Gastroesophageal sphincter (tissue), 4 donors: ENCODE results near the gene COL5A2. TPM values are rescaled to one million over a fixed set of nuclear protein-coding genes. Genes with fewer than 3 reads are reported as not detected.
A peak's percentile ranks its signal among the peaks of the same experiment; 100 is the strongest.

Source experiments
- ATAC-seq: fragments of 150-250 bp; one replicate; pipeline ENCODE4 v1.9.1; 2016; ENCODE audit warnings: mild to moderate bottlenecking, moderate library complexity
- H3K27ac ChIP-seq, 4 donors: fragments of 200-600 bp; sonication (generic) in 3 of 4; 1 replicate in 3 of 4; 2 replicates in 1 of 4; pipeline ENCODE4 v1.5.1; 2016 to 2019
- H3K27me3 ChIP-seq: fragments of 200-600 bp; sonication (generic); one replicate; pipeline ENCODE4 v1.5.1; 2019
- H3K36me3 ChIP-seq, 2 donors: fragments of 200-600 bp; sonication (generic); one replicate each; pipeline ENCODE4 v1.5.1; 2019; ENCODE audit warnings: control low read depth in 1 of 2
- H3K4me1 ChIP-seq, 3 donors: fragments of 200-600 bp; sonication (generic); 1 replicate in 2 of 3; 2 replicates in 1 of 3; pipeline ENCODE4 v1.5.1; 2016 to 2019; ENCODE audit warnings: control low read depth in 2 of 3
- H3K4me3 ChIP-seq, 2 donors: fragments of 200-600 bp; sonication (generic); one replicate each; pipeline ENCODE4 v1.5.1; 2019; ENCODE audit warnings: mild to moderate bottlenecking in 1 of 2, moderate library complexity in 1 of 2
- H3K9me3 ChIP-seq, 3 donors: fragments of 200-600 bp; sonication (generic); one replicate each; pipeline ENCODE4 v1.5.1; 2017 to 2019; ENCODE audit warnings: control low read depth in 2 of 3
- CTCF ChIP-seq, 4 experiments: fragments of 200-600 bp in 2 of 4; fragments of 450-650 bp in 2 of 4; sonication (generic) in 1 of 4; IDR thresholded peaks; one replicate each; pipeline ENCODE4 v1.5.1; 2017 to 2019; ENCODE audit warnings: antibody characterized with exemption in 4 of 4, mild to moderate bottlenecking in 2 of 4, moderate library complexity in 2 of 4
- EP300 ChIP-seq: sonication (generic); formaldehyde crosslinking; IDR thresholded peaks from one replicate; pipeline ENCODE4 v1.6.1; 2017; ENCODE audit warnings: antibody characterized with exemption, mild to moderate bottlenecking
- POLR2A ChIP-seq, 2 donors: fragments of 450-650 bp; IDR thresholded peaks; one replicate each; pipeline ENCODE4 v1.6.1; 2017; ENCODE audit warnings: antibody characterized with exemption in 2 of 2, mild to moderate bottlenecking in 2 of 2, moderate library complexity in 1 of 2
- POLR2AphosphoS5 ChIP-seq: sonication (generic); formaldehyde crosslinking; IDR thresholded peaks from one replicate; pipeline ENCODE4 v1.6.1; 2017; ENCODE audit warnings: antibody characterized with exemption
- WGBS, 2 donors: methylation state at CpG; one replicate each; pipeline ENCODE4 v1.1.5; 2018; ENCODE audit warnings: low coverage in 1 of 2; 5-methylcytosine and 5-hydroxymethylcytosine counted together
- total RNA-seq, 4 donors: library from RNA; depleted of rRNA; stranded (reverse); fragments of >200 nt; gene quantifications; one replicate each; pipeline ENCODE4 v1.1.0, GENCODE V29; 2016

COL5A2 gene
- total RNA-seq, 4 donors from 2014 or later = 57.3 to 104 (median 80.9) TPM

- H3K27ac ChIP-seq = no peak overlapping the region
- TF ChIP-seq CTCF (IDR thresholded peaks at IDR 0.05) (no peak), POLR2AphosphoS5 (no peak), POLR2A (IDR thresholded peaks at IDR 0.05) (no peak), EP300 (no peak)
- no peaks in the 10 kb centered on the region for H3K36me3 ChIP-seq
- no peaks in the 10 kb centered on the region for H3K9me3 ChIP-seq
- H3K4me3 ChIP-seq = no peak overlapping the region
- ATAC-seq = no peak
- WGBS, 2 donors = 54 to 71% methylated on average over 4 of the region's 4 CpGs
- H3K4me1 ChIP-seq = peaks cover 0 to 30% (median 5%) of the 10 kb centered on the region in 3 donors
- H3K27me3 ChIP-seq = no peaks in the 10 kb centered on the region
These were observed 82.7 kb downstream of the COL5A2 start for GRCh38 chr2:189096769-189097447.

GRCh38 chr2:189095101-189095500 is 84.5 kb downstream of the COL5A2 start:
- no peak overlapping the region for H3K27ac ChIP-seq
- no peak for ATAC-seq
- no peaks in the 10 kb centered on the region for H3K27me3 ChIP-seq
- H3K4me1 ChIP-seq = peaks cover 0 to 31% (median 5%) of the 10 kb centered on the region in 3 donors
- no peak for TF ChIP-seq POLR2AphosphoS5
- no peak for TF ChIP-seq EP300
- no peak overlapping the region for H3K4me3 ChIP-seq
- H3K36me3 ChIP-seq = peaks cover 0 to 15% of the 10 kb centered on the region in 2 donors
- WGBS, 2 donors = 59 to 82% methylated on average over 3 of the region's 3 CpGs
- H3K9me3 ChIP-seq = no peaks in the 10 kb centered on the region

GRCh38 chr2:189092936-189093335 is 86.6 kb downstream of the COL5A2 start:
- Histone ChIP-seq H3K9me3 (no peaks in the 10 kb centered on the region), H3K27me3 (no peaks in the 10 kb centered on the region), H3K36me3 (peaks cover 0 to 33% of the 10 kb centered on the region in 2 donors), H3K4me3 (no peak overlapping the region), H3K4me1 (peaks cover 0 to 26% (median 5%) of the 10 kb centered on the region in 3 donors), H3K27ac (peak overlapping the region; percentile 24 to 60 (median 40))
- 5% methylated on average over 2 of the region's 2 CpGs; no CpG with 5 or more reads in 1 of the 2 donors for WGBS, 2 donors
- peak; percentile 82 for ATAC-seq
- no peak for TF ChIP-seq POLR2A (IDR thresholded peaks at IDR 0.05)
- TF ChIP-seq POLR2AphosphoS5 = peak; percentile 73

- no peak for TF ChIP-seq CTCF (IDR thresholded peaks at IDR 0.05)
- Histone ChIP-seq H3K36me3 (peaks cover 0 to 44% of the 10 kb centered on the region in 2 donors), H3K4me1 (peaks cover 0 to 24% (median 5%) of the 10 kb centered on the region in 3 donors), H3K27ac (no peak overlapping the region), H3K9me3 (no peaks in the 10 kb centered on the region), H3K4me3 (no peak overlapping the region), H3K27me3 (no peaks in the 10 kb centered on the region)
- no peak for ATAC-seq
- WGBS, 2 donors = 45 to 57% methylated on average over 1 of the region's 1 CpG
These were observed 88.3 kb downstream of the COL5A2 start for GRCh38 chr2:189091253-189091652.

- Histone ChIP-seq H3K4me1 (peaks cover 0 to 22% (median under 1%) of the 10 kb centered on the region in 3 donors), H3K27ac (no peak overlapping the region), H3K36me3 (peaks cover 0 to 62% of the 10 kb centered on the region in 2 donors), H3K4me3 (no peak overlapping the region), H3K27me3 (no peaks in the 10 kb centered on the region), H3K9me3 (no peaks in the 10 kb centered on the region)
- WGBS, 2 donors = 25 to 49% methylated on average over 3 of the region's 3 CpGs
- ATAC-seq = no peak
- TF ChIP-seq POLR2A (IDR thresholded peaks at IDR 0.05) = no peak
- no peak for TF ChIP-seq CTCF (IDR thresholded peaks at IDR 0.05)
- no peak for TF ChIP-seq EP300
- no peak for TF ChIP-seq POLR2AphosphoS5
These were observed 90.9 kb downstream of the COL5A2 start for GRCh38 chr2:189088591-189089205.

GRCh38 chr2:189086710-189087109 is 92.9 kb downstream of the COL5A2 start:
- Histone ChIP-seq H3K4me3 (no peak overlapping the region), H3K9me3 (no peaks in the 10 kb centered on the region), H3K36me3 (peaks cover 0 to 75% of the 10 kb centered on the region in 2 donors), H3K4me1 (peaks cover 0 to 11% (median 0%) of the 10 kb centered on the region in 3 donors), H3K27ac (no peak overlapping the region), H3K27me3 (no peaks in the 10 kb centered on the region)
- TF ChIP-seq CTCF (IDR thresholded peaks at IDR 0.05) (no peak), POLR2A (IDR thresholded peaks at IDR 0.05) (no peak), POLR2AphosphoS5 (peak; percentile 44), EP300 (no peak)
- peak; percentile 58 for ATAC-seq
- WGBS, 2 donors = 11 to 42% methylated on average over 2 of the region's 2 CpGs
